ENCODE results near the gene GNAO1.

The GNAO1 gene

DNA sequence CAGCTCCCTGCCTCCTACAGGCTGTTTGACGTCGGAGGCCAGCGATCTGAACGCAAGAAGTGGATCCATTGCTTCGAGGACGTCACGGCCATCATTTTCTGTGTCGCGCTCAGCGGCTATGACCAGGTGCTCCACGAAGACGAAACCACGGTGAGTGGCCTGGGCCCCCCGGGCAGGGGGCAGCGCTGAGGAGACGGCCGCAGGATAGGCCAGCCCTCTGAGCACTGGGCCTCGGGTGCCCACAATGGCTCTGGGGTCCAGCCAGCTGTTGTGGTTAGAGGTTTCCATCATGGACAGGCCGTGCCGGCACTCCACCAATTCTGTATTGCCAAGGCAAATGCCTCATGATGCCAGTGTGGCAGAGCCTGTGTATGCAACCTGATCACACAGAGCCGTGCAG is 145.4 kb downstream of the GNAO1 start:
- DNase-seq (ENCODE audit: low spot score), result no peak

DNA sequence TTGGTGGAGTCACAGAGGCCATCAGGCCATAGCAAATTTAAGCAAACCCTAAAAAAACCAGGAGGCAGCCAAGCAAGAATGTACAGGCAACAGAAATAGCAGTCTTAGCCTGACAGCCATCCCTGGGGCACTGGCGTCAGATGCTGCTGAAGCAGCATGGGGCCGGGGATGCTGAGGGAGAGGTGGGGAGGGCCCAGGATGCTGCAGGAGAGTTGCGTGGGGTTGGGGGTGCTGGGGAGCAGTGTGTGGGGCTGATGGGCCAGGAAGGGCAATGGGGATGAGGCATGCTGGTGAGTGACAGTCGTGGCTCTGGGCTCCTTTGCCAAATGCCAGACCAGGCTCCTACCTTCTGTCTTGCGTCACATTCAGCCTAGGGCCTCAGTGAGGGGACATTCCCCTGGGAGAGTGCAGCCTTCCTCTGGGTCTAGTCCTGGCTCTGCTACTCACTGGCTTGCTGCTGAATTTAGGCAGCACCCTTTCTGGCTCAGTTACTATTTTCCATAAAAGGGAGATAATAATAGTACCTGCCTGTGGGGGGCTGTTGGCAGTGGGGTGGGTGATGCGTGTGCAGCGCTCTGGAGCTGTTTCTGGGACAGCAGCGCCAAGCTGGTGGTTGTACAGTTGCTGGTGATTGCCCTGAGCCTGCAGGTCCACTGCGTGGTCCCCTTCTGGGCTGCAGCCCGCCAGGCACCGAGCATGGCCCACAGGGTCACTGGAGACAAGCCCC is 146.0 kb downstream of the GNAO1 start:
- DNase-seq (ENCODE audit: low spot score), result no peak

DNA sequence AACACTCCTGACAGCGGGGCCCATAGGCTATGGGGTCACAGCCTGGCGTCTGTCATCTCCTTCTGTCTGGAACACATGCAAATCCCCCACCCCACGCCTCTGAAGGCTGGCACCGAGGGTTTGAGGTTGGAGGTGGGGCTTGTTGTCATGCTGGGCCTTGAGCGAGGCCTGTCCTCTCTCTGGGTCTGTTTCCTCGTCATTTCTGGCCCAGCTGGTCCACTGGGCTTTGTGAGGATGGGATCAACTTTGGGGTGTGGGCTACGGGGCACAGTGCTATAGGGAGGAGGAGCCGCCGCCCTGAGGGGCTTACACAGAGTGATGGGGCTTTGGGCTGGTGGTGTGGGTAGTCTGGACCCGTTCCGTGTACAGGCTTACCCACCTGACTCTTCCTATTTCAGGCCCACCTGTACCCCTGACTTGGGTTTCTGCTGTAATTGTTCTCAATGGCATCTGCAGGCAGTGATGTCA is 146.6 kb downstream of the GNAO1 start:
- DNase-seq (ENCODE audit: low spot score), result no peak

DNA sequence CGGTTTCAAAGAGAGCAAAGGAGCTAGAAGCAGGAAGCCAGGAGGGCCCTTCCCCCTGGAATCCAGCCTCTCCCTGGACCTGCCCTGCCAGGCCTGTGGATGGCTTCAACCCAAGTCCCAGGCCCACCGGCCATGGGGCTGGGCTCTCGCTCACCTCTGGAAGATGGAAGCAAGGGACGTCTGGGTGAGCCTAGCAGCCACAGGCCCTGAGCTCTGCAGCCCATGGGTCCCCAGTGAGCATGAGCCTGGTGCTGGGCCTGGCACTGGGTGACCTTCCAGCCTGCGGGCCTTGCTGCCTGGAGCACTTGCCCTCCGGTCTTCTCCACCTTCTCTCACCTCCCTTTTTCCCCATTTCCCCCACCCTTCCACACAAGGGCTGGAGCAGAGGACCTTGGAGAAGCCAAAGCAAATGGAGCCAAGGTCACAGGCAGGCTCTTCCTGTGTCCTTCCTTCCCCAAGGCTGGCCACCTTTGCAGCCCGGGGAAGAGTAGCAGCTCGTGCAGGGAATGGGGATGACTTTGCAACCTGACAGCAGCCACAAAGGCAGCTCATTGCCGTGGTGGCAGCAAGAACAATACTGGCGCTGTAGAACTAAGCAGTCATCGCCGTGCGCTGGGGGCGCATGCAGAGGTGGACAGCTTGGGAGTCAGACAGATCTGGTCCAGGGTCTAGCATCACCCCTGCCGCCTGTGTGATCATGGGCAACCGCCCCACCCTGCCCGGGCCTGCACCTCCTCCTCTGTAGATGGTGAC is 147.5 kb downstream of the GNAO1 start:
- DNase-seq (ENCODE audit: low spot score), result no peak

DNA sequence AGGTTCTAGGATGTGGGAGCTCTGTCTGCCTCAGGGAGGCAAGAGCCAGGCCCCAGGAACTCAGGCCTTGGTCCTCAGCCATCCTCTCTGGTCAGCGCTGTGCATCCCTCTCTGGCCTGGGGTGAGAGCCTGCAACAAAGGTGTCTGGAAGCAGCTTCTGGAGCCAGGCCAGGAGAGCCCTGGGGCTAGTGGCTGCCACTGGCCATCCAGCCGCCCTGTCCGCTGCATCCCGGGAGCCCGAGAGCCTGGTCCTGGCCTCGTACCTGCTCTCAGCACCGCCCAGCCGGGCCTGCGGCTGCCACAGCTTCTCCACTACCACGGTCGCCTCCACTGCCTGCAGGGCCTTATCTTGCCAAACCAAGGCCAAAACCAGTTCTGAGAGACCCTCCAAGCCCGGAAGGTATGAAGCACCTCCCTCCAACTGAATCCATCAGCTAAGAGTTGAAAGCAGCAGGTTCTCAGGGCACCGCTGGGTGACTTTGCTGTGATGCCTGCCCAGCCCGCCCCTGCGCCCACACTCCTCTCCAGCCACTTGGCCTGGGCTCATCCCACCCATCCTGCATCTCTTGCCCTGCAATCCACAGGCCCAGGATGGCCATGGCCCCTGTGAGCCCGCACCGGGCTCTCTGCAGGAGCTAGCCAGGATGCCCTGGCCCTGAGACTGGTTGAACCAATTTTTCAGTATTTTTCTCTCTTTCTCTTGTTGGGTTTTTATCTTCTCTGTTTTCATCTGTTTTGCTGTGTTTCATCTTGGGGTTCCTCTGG is 148.3 kb downstream of the GNAO1 start:
- DNase-seq (ENCODE audit: low spot score), result no peak

DNA sequence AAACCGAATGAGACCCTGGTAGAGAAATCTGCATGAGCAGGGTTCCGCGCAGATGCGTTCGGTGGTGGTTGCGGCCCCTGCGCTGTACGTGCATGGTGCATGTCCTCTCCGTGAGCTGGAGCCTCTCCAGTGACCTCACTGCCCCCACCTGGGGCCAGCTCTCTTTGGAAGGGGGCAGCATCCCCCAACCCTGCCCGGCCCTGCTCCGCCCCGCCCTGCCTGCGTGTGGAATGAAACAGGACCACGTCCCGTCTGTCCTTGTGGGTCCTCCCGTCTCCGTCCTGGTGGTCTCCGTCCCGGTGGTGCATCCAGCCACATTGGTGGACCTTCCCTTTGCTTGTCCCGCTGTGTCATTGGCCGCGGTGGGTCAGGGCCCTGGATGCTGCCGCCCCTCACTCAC is 149.1 kb downstream of the GNAO1 start:
- DNase-seq (ENCODE audit: low spot score), result no peak

DNA sequence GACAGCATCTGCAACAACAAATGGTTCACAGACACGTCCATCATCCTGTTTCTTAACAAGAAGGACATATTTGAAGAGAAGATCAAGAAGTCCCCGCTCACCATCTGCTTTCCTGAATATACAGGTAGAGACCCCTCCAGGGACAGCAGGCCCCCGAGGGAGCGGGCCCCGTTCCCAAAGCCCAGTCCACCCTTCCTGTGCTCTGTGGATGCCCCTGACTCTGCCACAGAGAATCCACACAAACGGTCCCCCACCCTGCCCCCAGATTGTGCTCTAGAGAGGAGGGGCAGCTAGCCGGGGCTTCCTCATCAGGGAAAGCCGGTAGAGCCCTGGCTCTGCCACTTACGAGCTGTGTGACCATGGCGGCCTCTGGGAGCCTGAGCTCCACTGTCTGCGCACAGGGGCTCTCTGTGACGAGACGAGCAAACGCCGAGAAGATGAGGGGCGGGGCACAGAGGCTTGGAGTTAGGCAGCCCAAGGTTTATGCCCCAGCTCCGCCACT is 149.6 kb downstream of the GNAO1 start:
- DNase-seq (ENCODE audit: low spot score), result no peak

DNA sequence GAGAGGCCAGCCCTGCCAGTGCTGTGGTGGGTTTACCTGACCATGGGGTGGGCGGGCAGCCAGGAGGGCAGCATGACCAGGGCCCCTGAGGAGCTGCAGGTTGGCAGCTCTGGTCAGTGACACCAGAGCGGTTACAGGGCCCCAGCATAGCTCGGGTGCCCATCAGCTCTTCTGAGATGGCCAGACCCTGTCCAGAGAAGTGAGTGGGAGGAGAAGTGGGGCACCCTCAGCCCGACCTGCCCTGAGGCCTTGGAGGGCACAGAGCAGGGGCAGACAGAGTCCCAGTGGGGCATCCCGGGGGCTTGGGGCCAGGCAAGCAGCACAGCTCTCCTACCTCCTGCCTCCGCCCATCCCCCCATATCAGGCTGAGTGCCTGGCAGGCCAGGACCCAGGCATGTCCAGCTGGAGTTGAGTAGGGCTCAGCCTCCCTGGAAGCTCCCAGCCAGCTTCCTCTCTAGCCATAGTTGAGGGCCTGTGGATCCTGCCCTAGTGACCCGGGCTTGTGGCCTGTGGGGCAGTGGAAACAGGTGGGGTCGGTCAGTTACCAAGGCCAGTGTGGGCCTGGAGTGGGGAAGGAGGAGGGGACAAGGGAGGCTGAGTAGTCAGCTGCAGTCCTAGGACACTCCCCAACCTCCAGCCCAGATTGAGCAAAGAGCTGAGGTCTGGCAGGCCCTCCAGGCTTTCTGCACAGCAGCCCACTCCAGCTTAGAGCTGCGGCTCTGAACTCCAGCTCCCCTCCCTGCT is 150.5 kb downstream of the GNAO1 start:
- DNase-seq (ENCODE audit: low spot score), result no peak

DNA sequence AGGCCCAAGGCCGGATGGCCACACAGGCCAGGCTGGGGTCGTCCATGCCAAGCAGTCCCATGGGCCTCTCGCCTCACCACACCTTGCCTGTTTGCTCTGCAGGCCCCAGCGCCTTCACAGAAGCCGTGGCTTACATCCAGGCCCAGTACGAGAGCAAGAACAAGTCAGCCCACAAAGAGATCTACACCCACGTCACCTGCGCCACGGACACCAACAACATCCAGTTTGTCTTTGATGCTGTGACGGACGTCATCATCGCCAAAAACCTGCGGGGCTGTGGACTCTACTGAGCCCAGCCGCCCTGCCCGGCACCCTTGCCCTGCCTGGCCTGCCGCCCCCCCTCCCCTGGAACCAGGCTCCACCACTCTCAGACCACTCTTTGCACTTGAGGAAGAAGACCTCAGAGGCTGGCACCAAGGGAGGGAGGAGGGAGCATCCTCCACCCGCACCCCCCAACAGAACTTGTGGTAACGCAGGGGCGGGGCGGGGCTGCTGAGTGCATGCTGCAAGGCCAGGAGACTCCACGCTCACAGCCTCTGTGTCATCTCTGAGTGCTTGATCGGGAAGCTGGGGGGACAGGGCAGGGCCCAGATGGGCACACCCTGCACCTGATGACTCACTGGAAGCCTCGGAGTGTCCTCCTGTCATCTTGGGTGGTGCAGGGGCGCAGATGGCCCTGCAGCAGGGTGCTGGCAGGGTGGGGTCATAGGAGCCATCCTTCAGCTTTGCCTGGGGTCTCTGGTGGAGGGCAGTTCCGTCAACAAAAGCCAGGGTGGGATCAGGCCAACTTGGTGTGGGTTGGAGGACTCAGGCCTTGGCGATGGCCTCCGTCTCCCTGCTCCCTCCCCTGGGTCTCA is 152.6 kb downstream of the GNAO1 start:
- DNase-seq (ENCODE audit: low spot score), result no peak

DNA sequence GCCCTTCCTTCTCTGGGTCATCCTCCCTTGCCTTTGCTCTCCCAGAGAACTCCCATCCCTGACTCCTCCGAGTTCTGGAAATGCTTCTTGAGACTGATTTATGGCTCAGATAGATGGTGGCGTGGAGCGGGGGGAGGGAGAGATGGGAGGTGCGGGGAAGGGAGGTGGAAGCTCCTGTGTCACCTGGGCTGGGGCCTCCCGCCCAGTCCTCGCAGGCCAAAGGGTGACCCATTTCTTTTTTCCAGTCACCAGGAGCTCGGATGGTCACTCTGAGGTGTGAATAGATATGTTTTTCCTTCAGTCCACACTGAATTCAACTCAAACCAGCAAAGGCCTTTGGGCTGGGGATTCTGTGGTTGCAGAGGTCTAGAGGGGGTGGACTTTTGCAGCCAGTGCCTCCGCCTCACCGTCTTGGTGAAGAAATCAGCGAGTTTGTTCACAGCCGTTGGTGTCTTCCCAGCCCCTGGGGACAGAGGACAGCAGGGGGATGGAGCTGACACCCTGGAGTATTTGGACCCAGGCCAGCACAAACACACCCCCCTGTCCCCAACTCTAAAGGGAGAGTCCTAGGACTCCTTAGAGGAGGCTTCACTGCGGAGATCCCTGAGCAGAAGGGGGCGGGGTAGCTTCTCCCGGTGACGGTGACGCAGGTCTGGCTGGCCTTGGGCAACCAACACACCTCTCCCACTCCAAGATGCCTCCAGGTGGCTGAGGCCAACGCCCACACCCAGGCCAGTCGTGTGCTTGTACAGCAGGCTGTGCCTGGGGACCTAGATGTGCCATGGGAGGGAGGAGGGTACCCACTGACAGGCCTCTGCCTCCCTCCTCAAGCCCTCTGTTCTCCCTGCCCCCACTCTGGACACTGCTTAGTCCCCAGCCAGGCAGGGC is 153.5 kb downstream of the GNAO1 start:
- DNase-seq (ENCODE audit: low spot score), result no peak

DNA sequence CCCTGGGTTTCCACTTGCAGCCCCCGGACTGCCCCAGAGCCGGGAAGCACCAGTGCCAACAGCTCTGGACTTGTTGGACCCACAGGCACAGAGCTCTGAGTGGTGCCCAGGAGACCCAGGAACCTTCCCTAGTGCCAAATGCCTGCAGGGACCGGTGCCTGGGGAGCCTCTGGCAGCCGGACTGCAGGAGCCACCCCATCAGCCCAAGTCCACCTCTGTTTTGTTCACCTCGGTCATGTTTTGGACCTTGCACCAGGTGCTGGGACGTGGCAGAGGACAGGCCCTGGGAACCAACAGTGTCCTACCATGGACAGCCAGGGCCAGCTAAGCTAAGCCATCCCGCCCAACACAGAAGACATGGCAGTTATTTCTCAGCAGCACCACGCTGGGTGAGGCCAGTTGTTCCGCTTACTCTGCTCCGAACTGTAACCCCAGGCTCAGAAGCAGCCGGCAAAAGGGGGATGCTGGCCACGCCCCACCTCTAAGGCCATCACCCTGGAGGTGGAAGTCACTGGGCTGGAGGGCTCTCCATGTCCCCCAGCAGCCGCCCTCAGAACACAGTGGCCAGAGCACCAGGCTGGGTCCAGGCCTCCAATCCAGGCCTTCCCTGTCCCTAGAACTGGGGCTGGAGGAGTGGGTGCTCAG is 154.2 kb downstream of the GNAO1 start:
- no peak for DNase-seq (ENCODE audit: low spot score)

DNA sequence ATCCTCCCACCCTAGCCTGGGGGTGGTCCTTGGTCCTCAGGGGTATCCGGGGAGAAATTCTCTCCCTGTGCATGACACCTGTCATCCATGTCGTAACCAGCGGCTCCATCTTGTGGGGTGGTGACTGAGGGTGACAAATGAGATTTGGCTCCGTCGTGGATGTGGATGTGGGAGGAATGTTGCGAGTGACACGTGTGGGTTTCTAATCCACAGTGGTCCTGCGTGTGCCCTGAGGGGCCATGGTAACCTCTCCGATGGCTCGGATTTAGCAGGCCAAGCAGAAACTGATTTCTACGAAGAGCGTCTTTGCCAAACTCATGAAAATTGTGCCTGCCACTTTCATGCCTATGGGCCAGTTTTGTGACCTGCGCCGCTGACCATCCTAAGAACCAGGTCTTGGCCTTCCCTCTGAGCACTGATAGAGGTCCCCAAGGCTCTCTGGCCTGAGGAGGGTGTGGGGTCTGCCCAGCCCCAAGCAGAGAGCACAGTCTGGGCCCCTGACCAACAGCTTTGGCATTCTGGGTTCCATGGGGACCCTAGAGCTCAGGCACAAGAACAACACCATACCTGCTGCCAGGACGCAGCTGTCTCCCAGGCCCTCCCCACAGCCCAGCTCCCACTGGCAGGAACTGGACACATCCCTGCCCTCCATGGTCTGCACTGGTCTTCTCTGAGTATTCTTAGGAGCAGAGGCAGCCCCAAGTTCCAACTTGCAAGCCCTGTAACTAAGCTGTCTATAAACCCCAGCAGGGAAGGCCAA is 155.0 kb downstream of the GNAO1 start:
- no peak for DNase-seq (ENCODE audit: low spot score)

DNA sequence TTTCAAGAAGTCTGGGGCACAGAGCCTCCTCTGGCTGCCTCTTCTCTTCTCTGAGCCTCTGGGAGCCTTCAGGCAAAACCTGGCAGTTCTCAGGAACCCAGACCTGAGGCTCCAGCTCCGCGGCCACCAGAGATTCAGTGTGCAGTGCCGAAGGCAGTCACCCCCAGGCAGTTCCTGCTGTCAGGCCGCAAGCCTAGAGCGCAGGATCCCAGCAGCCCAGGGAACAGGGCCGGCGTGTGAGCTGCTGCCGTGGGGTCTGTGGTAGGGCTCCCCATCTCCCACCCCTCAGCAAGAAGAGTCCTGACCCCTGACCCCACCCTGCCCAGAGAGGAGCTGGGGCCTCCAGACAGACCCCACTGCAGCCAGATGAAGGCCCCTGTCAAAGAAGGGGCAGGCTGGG is 155.9 kb downstream of the GNAO1 start:
- DNase-seq (ENCODE audit: low spot score), result no peak

DNA sequence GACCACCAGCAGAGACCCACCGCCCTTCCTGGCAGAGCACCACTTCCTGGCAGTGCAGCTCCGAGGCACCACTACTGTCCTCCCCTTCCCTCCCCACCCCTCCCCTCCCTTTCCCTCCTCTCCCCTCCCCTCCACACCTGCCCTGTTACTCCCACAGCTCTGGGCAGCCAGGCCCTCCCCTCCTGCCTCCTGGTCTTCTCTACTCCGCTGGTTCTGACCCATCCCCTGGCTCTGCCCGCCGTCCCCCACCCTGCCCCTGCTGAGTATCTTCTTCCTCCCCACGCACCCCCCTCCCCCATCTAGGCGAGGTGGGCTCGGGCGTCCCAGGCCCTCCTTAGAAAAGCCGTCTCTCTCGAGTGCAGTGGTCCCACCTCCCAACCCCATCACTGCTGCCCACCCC is 156.4 kb downstream of the GNAO1 start:
- DNase-seq (ENCODE audit: low spot score), result no peak

DNA sequence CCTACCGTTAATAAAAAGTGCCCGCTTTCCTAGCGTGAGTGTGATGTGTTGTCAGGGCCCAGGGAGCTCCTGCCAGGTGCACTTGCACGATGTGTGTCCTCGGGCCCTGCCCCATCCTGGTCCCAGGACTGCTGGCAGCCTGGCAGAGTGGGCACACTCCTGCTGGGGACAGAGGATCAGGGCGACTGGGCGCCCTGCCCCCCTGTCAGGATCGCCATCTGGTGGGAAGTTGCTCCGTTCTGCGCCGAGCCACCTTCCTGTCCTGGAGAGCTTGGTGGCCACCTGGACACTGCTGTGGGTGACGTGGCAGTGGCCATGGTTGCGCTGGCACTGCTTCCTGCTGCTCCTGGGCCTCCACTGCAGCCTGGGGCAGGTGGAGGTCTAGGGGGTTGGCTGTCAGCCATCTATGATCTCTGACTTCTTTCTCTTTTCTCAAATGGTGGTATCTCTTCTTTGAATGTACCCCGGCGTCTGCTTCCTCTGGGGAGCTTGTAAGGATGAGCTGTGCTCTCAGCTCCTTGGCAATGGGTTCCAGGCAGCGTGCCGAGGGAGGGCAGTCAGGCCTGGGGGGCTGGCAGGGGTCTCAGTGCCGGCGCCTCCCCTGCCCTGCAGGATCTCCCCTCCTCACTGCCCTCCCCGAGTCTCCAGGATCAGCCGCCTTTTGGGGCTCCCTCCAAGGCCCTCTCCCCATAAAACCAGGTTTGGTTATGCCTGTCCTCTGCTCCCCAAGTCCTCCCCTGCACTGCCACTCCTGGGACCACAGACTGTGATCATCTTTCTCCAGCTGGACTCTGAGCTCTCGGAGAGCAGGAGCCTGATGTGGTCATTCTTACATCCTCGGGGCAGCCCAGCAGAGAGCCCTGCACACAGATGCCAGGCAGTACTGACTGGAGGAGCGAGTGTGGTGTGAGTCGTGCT is 157.1 kb downstream of the GNAO1 start:
- no peak for DNase-seq (ENCODE audit: low spot score)

DNA sequence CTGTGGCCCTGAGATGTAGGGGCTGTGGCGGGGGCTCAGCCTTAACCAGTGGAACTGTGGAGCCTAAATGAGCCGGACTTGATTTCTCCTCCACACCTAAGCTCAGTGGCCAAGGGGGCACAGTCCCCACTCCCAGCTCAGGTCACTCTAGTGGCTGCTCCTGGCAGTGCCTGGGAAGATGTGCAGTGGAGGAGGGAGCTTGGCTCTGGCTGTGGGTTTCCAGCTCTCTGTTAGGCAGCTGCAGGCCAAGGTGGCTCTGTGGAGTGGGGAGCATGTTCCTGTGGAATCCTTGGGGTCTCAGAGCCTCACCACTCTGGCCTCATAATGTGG is 157.8 kb downstream of the GNAO1 start:
- DNase-seq (ENCODE audit: low spot score), result no peak

DNA sequence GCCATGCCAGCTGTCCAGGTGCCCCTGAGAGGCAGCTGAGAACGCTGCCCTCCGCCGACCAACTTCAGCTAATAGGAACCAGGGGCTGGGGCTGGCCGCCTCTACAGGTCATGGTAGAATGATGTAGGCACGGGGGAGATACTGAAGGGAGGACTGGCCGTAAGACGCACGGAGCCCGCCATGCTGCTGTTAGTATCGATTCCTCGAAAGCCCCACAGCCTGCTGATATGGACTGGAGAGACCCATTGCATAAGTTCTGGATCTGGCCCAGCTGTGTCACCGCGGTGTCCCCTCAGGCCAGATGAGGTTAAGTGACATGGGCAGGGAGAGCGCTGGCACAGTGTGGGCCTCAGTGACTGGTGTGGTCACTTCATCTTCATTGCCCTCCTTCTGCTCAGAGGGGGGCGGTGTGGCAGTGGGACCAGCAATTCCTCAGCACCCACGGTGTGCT is 158.4 kb downstream of the GNAO1 start:
- no peak for DNase-seq (ENCODE audit: low spot score)

All from CD4-positive, alpha-beta T cell treated with Interleukin-6 at 100 ng/mL for 8 hours (primary cell).